GM12864 (cell line): ENCODE results near the gene MOB3A.

ENCODE experiments used
- DNase-seq: peaks from one replicate; pipeline ENCODE4 v3.0.0-alpha.2; 2011; ENCODE audit warnings: low read depth
- H3K4me3 ChIP-seq: 2 replicates; pipeline ENCODE4 v1.5.1; 2011; ENCODE audit warnings: mild to moderate bottlenecking, low read depth, low read length, control low read depth
- CTCF ChIP-seq: IDR thresholded peaks from 2 replicates; pipeline ENCODE4 v1.5.1; 2011; ENCODE audit warnings: low read depth, mild to moderate bottlenecking, moderate library complexity, low read length, control low read depth, inconsistent platforms; ENCODE audit errors: missing control alignments

MOB3A gene

DNA sequence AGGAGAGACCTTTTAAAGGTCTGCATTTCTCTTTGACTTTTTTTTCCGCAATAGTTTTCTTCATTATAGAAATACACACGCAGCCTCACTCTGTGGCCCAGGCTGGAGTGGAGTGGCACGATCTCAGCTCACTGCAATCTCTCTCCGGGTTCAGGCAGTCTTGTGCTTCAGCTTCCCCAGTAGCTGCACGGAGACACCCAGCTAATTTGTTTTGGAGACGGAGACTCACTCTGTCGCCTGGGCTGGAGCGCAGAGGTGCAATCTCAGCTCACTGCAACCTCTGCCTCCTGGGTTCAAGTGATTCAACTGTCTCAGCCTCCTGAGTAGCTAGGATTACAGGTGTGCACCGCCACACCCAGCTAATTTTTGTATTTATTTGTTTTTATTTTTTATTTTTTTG is 33.4 kb downstream of the MOB3A start:
- no peak overlapping the region for H3K4me3 ChIP-seq
- no peak for TF ChIP-seq CTCF
- no peak for DNase-seq

GRCh38 chr19:2062389-2062729 is 33.8 kb downstream of the MOB3A start:
- peak overlapping the region; percentile 63 for H3K4me3 ChIP-seq
- TF ChIP-seq CTCF: no peak
- no peak for DNase-seq

GRCh38 chr19:2061495-2062388 is 34.4 kb downstream of the MOB3A start:
- DNase-seq: peak; percentile 95
- peak overlapping the region; percentile 63 for H3K4me3 ChIP-seq
- TF ChIP-seq CTCF: no peak

DNA sequence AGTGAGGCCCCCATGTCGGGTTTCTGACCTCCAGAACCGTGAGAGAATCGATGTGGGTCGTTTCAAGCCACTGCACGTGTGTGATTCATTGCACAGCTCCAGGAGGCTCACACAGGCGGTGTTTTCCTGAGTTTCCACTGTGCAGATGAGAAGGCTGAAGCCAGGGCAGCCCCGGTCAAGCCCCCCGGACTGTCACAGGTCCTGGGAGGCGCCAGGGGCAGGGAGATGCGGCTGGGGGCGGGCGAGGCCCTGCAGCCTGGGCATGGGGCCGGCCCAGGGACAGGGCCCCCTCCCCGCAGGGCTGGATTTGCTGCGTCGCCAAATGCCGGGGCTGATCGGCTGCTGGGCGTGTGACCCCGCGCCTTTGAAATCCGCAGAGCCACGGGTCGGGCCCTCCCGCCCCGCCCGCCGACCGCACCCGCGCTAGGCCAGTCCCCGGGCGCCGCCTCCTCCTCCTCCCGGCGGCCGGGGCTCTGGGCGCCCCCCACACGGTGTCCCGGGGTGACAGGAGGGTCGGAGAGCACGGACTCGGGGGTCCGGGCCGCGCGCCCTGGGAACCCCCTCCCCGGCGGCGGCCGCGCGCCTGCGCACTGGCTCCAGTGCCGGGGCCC is 35.1 kb downstream of the MOB3A start:
- H3K4me3 ChIP-seq: peak overlapping the region; percentile 63
- no peak for DNase-seq
- TF ChIP-seq CTCF: no peak

GRCh38 chr19:2059422-2060201 is 36.5 kb downstream of the MOB3A start:
- no peak for DNase-seq
- peak overlapping the region; percentile 63 for H3K4me3 ChIP-seq
- TF ChIP-seq CTCF: no peak

- DNase-seq: no peak
- no peak overlapping the region for H3K4me3 ChIP-seq
- no peak for TF ChIP-seq CTCF
Measured at GRCh38 chr19:2058570-2059421, 37.3 kb downstream of the MOB3A start.
